ENCODE measurements around the gene NDUFB7.
"Not testable (repeated sequence)": the region's sequence is repeated elsewhere in the genome, so short reads cannot be mapped to it uniquely, and the experiment has no call there.

NDUFB7 gene

DNA sequence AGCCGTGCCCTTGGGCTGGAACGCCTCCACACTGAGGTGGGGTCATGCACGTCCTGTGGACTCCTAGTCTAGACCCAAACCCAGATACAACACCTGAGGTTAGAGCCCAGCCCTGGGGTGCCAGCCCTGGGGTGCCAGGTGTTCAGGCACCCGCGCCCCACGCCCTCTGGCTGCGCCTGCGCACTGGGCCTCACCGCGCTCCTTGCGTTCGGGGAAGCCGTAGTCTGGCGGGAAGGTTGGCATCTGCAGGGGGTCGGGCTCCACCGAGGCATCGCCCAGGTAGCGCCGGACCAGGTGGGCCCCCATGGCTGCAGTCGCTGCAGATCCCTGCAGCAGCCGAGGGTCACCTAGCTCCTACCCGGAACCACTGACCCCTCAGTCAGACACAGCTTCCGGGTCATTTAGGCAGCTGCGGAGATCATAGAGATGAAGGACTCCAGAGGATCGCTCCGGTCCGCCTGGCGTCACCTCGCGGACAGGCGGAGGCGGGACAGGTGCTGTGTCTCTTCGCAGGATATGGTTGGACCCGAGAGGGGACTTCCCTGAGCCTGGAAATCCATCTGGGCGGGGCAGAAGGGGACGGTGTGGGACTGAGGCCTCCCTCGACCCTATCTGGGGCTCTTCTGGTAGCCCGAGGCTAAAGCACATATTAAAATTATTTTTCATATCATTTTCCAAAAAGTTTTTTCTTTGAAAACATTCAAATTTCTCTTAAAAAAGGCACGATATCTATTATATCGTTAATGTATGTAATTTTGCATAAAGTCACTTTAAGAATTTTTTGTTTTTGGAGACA lies at the start of gene NDUFB7:
Gene NDUFB7, minus strand, starts transcription at position 372 of the 796 bp plus-strand sequence. Its CDS starts 66 bp downstream, at position 306.
- DNase-seq, result peak; percentile 92

DNA sequence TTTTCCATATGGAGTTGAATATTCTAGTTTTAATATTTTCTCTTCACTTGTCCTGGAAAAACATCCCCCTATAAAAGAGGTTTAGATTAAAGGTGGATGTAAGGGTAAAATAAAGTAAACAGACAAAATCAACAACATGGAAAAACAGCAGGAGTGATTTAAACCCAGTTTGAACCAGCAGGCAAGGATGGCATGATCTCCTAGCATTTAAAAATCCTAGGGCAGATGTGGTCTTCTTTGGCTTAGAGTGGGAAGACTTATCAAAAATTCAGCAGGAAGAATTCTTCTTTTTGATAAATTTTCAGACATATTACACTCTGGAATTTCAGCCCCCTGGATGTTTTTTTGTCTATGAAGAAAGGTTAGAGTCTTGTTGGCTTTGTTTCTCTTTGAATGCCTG lies 47.5 kb upstream of the NDUFB7 start:
- DNase-seq, result no peak

DNA sequence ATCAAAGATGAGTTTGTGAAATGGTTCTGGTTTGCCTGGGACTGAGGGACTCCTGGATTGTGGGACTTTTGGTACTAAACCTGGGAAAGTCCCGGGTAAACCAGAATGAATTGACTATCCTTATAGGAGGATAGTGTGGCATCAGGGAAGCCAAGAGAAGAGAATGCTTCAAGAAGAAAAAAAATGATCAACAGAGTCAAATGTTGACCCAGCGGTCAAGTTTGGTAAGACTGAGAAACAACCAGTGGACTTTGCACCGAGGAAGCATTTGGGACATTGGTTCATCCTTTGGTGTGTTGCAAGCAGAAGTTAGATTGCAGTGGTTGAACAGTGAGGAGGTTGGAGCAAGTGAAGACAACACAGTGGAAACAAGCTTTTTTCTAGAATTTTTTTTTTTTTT lies 44.5 kb upstream of the NDUFB7 start:
- DNase-seq, result no peak

DNA sequence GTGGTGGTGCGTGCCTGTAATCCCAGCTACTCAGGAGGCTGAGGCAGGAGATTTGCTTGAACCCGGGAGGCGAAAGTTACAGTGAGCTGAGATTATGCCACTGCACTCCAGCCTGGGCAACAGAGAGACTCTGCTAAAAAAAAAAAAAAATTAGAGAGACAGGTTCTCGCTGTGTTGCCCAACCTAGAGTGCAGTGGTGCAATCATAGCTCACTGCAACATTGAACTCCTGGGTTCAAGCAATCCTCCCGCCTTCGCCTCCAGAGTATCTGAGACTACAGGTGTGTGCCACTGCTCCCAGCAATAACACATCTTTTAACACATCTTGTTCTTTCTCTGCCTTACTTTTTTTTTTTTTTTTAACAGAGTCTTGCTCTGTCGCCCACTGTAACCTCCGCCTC lies 43.8 kb upstream of the NDUFB7 start:
- no peak for DNase-seq

DNA sequence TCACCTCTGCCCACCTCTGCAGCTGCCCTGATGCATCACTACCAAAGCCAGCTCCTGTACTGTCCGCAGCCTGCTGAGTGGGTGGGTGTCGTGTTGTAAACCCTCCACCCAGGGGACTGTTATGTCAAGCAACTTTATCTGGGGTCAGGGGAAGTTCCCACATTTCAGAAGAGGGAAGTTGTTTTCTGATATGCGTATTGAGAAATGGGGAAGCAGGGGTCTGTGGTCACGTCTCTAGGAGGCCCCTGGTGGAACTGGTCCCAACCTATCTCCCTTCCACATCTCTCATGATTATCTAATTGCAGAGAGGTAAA lies 42.2 kb upstream of the NDUFB7 start:
- no peak for DNase-seq

DNA sequence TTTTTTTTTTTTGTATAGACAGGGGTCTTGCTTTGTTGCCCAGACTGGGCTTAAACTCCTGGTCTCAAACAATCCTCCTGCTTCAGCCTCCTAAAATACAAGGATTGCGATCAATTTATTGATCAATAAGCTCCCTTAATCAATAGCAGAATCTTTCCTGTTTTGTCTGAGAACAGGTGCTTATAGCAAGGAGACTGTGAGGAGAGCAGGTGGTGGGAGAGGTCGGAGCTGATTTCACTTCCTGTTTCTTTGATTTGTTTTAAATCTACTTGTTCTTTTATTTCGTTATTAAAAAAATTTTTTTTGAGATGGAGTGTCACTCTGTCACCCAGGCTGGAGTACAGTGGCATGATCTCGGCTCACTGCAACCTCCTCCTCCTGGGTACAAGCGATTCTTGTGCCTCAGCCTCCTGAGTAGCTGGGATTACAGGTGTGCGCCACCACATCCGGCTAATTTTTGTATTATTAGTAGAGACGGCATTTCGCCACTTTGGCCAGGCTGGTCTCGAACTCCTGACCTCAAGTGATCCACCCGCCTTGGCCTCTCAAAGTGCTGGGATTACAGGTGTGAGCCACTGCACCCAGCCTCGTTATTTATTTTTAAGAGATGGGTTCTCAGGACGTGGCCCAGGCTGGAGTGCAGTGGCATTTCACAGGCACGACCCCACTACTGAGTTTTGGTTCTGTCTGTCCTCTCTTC lies 41.7 kb upstream of the NDUFB7 start:
- DNase-seq, result not testable (repeated sequence)

DNA sequence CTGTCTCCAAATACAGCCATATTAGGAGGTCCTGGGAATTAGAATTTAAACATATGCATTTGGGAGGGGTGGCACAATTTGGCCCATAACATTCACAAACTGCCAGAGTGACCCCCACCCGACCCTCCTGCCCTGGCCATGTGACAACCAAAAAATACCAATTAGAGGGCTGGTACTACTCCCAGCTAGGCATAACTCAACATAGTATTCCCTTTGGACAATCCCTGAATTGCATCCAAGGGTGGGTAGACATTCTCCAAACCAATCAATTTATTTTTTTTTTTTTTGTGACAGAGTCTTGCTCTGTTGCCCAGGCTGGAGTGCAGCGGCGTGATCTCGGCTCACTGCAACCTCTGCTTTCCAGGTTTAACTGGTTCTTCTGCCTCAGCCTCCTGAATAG lies 40.8 kb upstream of the NDUFB7 start:
- no peak for DNase-seq

DNA sequence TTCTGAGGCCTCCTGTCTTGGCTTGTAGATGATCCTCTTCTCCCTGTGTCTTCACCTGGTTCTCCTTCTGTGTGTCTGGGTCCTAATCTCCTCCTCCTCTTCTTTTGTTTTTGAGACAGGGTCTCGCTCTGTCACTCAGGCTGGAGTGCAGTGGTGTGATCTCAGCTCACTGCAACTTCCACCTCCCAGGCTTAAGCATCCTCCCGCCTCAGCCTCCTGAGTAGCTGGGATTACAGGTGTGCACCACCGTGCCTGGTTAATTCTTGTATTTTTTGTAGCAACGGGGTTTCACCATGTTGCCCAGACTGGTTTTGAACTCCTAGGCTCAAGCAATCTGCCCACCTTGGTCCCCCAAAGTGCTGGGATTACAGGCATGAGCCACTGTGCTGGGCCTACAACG lies 40.4 kb upstream of the NDUFB7 start:
- not testable (repeated sequence) for DNase-seq

DNA sequence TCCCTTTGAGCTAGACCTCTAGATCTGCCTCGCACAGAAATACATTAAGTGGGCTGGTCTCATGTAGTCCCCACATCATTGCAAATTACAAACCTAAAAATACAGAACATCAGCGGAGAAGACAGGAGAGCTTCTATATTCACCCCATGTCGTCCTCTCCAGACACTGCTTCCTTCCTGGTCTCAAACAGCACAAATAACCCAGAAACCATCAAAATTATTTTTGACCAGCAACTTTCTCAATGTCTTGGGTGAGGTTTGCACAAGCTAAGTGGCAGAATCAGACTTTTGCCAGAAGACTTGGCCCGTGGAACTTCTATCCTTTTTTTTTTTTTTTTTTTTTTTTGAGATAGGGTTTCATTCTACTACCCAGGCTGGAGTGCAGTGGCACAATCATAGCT lies 39.2 kb upstream of the NDUFB7 start:
- no peak for DNase-seq

DNA sequence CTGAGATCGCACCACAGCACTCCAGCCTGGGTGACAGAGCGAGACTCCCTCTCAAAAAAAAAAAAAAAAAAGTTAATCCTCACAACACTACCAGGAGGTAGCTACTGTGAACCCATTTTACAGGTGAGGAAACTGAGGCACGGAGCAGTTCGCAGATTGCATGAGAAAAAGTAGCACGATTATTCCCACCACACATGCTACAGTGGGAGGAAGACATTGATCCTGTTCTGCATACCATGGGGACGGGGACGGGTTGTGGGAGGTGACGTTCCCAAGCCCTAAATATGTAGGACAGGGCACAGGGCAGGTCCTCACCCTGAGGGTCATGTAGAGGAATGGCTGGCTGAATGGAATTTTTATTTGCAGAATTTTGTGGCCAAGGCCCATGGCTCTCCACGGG lies 34.8 kb upstream of the NDUFB7 start:
- no peak for DNase-seq

DNA sequence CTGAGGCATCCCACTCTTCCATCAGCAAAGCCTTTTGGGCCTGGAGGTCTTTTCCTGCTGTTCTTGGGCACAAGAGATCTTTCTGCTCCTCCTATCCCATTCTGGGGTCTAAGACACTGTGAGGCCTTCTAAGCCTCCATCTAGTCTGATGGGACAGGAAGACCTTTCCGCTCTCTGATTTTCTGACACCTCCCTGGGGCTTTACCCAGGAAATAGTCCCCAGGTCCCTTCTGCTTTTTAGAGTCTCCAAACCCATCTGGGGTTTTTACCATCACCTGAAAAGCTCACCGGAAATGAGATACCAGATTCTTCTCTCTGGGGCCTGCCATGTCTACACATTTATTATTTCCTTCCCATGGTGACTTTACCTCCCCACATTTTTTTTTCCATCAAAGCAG lies 32.1 kb upstream of the NDUFB7 start:
- DNase-seq, result no peak

DNA sequence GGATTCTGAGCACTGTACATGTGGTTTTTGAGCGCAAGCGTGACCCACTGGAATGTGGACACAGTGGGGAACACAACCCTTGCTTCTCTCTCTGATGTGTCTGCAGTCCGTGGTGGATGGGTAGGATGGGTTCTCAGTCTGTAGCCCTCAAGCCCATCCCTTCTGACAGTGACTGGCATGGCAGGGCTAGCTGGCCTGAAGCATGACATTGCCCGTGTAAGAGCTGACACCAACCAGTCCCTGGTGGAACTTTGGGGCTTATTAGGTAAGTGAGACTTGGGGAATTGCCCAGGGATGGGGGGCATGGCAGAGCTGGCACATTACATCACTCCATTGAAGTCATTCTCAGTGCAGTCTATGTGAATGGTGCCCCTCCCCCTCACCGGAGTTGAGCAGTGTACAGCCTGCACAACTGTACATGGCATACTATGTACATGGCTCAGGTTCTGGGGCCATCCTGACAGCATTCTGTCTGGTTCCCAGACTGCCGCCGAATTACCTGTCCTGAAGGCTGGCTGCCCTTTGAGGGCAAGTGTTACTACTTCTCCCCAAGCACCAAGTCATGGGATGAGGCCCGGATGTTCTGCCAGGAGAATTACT lies 27.8 kb upstream of the NDUFB7 start:
- DNase-seq, result no peak

DNA sequence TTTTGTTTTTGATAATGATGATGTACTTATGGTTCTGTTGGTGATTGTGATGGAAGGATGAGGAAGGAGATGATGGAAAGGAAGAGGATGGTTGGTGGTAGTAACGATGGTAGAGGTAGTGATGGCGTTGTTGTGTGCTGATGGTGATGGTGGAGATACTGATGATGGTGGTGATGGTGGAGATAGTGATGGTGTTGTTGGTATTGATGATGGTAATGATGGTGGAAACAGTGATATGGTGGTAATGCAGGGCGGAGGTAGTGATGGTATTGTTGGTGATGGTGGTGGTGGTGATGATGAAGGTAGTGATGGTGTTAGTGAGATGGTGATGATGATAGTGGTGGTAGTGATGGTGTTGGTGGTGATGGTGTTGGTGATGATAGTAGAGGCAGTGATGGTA lies 23.7 kb upstream of the NDUFB7 start:
- DNase-seq, result no peak

DNA sequence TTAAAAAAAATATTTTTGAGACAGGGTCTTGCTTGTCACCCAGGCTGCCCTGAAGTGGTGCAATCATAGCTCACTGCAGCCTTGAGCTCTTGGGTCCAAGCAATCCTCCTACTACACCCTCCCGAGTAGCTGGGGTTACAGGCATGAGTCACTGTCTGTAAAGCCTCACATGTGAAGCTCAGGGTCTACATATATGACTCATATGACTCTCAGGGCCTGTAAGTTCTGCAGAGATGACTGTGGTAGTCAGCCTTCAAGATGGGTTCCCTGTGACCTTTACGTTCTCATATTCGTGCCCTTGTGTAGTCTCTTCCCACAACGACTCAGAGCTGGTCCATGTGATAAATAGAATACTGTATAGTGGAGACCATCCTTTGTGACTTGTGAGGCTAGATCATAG lies 17.6 kb upstream of the NDUFB7 start:
- not testable (repeated sequence) for DNase-seq

DNA sequence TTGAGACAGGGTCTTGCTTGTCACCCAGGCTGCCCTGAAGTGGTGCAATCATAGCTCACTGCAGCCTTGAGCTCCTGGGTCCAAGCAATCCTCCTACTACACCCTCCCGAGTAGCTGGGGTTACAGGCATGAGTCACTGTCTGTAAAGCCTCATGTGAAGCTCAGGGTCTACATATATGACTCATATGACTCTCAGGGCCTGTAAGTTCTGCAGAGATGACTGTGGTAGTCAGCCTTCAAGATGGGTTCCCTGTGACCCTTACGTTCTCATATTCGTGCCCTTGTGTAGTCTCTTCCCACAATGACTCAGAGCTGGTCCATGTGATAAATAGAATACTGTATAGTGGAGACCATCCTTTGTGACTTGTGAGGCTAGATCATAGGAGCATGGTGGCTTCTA lies 13.3 kb upstream of the NDUFB7 start:
- not testable (repeated sequence) for DNase-seq

DNA sequence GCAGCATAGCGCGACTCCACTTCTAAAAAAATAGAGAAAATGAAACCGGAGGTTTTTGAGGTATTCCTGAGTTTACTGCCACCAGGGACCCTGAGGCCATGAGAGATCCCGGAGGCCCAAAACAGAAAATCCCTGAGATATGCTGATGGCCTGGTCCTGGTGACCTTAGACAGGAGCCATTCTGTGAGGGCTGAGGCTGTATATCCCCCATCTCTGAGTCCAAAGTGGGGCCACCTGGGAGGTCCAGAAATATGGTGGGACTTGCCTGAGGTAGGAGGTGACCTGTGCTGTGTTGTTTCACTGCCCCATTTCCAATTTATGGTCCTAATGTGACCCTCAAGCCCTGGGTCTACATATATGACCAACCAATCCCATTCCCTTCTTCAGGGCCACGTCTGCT lies 12.5 kb upstream of the NDUFB7 start:
- DNase-seq, result not testable (repeated sequence)

DNA sequence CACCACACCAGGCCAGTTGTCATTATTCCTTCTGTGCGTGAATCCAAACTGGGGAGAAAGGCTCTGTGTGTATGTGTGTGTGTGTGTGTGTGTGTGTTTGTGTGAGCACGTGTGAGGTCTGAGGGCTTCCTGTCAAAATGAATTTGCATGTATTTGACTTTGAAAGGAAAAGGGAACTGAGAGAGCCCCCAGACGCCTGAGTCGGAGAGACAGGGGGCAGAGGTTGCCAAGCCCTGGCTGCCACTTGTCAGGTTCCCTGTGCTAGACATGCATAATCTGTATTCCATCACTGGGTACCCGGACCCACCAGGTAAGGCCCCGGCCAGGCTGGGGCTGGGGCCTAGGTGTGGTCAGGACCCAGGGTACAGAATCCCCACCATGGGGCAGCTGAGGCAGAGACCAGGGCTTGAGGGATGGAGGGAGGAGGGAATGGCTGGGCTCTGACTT lies 11.1 kb upstream of the NDUFB7 start, which contains the start of gene CLEC17A:
Gene CLEC17A, plus strand, starts transcription at position 191 of the 447 bp plus-strand sequence. Its CDS starts 77 bp downstream, at position 268.
- DNase-seq, result no peak

DNA sequence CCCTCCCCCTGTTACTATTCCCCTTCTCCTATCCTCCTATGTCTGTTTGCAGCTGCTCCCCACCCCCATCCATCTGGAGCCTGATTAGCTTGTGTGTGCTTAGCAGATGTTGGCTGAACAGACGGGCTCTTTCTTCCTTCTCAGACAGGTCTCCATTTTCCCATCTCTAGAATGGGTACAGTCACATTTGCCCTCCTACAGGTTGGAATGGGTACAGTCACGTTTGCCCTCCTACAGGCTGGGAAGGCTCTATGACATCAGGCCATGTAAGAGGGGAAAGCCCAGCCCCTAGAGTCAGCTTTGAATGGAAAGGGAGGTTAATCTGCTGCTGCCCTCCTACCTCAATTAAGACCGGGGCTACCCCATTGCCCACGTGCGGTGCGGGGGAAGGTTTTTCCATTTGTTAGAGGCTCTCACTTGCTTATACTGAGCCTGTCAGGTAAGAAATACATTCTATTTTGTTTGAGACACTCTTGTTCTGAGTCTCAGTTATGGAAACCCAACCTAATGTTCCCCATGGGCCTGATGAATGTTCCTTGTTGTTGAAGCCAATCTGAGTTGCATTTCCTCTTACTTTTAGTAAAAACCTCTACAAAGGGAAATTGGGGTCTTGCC lies 8.9 kb upstream of the NDUFB7 start:
- DNase-seq, result no peak

DNA sequence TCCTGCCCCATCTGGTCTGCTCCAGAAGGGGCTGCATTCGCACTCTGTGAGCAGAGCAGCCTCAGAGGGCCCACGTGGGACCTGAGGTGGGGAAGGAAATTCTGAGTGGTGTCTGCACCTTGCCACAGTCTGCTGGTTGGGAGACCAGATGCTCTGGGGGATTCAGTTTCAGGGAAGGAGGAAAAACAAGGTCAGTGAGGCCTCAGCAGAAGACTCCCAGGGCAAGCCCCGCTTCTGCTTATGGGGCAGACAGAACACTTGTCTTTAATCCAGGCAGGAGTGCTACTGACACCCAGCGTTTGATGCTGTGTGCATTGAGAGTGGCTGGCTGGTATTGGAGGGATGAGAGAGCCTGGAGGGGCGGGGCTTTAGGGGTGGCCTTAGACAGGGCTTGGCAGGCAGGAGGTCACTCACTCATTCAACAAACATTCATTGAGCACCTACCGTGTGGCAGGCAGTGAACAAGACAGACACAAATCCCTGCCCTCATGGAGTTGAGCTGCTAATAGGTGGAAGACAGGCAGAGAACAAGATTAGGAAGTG lies 6.1 kb upstream of the NDUFB7 start:
- no peak for DNase-seq

DNA sequence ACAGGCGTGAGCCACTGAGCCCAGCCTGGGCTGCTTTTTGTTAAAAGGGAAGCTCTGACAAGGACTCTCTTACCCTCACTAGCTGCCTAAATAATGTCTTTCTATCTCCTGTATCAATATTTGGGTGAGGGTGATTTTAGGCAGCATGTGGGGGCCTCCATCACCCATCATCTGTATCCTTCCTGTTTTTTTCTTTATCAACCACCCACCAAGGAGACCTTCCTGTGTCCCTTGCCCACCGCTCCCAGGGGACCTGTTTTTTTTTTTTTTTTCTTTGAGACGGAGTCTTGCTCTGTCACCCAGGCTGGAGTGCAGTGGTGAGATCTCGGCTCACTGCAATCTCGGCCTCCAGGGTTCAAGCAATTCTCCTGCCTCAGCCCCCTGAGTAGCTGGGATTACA lies 5.4 kb upstream of the NDUFB7 start:
- DNase-seq, result no peak

DNA sequence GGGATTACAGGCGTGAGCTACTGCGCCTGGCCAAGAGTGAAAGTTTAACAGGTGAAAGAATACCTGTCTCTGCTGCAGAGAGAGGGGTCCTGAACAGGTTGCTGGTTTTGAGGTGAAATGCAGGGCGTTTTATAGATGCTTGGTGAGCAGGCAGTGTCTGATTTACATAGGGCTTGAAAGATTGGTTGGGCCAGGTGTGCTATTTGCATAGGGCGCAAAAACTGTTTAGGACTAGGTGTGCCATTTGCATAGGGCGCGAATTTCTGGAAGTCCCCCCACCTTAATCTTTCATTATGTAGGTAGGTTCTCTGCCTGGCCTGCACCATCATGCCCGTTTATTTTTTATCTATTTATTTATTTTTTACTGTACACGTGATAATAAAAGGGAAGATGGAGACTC lies 4.5 kb upstream of the NDUFB7 start:
- DNase-seq, result no peak

DNA sequence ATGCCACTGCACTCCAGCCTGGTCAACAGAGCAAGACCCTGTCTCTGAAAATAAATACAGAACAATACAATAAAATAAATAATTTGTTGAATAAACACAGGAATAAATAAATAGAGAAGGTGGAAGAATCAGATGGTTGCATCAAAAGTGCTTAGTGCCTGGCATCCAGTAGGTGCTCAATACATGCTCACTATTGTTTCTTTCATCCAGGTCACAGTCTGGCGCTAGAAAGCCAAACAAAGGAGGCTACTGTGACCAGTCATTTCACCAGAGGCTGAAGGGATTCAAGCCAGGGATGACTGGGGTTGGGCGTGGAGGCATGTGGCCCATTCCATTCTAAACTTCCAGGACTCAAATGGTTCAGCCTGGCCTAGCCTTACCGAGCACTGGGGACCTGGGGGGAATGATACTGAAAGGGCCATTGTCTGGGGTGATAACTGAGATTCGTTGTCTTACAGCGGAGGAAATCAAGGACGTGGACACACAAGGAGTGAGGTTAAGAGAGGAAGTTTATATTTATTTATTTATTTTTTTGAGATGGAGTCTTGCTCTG lies 3.6 kb upstream of the NDUFB7 start:
- no peak for DNase-seq

Data from NCI-H1694 treated with DMSO at 0.1 percent for 48 hours (cell line).